HL-60/S4 treated with retinoic acid at 250 ng/mL for 4 days and 3 days (cell line): ENCODE data around the gene CCDC149.

Experiments used
- in situ Hi-C: fragments of 300-500 bp; cut with MboI; formaldehyde crosslinking; loops from 2 replicates; pipeline ENCODE4 v1.7.0; 2022; ENCODE audit warnings: low sequenced_read_pairs

Gene CCDC149

GRCh38 chr4:24845132-24845531, 67.7 kb downstream of the CCDC149 start:
- in situ Hi-C loops = no loop called here

- in situ Hi-C loops = no loop called here
Observed at GRCh38 chr4:24843096-24843495, 69.7 kb downstream of the CCDC149 start.

- in situ Hi-C loops = no loop called here
Observed at GRCh38 chr4:24842356-24842755, 70.5 kb downstream of the CCDC149 start.

GRCh38 chr4:24840826-24841543, 71.9 kb downstream of the CCDC149 start:
- in situ Hi-C loops = no loop called here

GRCh38 chr4:24840362-24840761, 72.5 kb downstream of the CCDC149 start:
- in situ Hi-C loops = no loop called here

- in situ Hi-C loops = no loop called here
Observed at GRCh38 chr4:24837781-24838180, 75.1 kb downstream of the CCDC149 start.

GRCh38 chr4:24837336-24837735, 75.5 kb downstream of the CCDC149 start:
- in situ Hi-C loops = no loop called here

- in situ Hi-C loops = no loop called here
Observed at GRCh38 chr4:24836661-24837242, 76.1 kb downstream of the CCDC149 start.

GRCh38 chr4:24835696-24836095, 77.1 kb downstream of the CCDC149 start:
- in situ Hi-C loops = no loop called here

- in situ Hi-C loops = no loop called here
Observed at GRCh38 chr4:24831637-24832036, 81.2 kb downstream of the CCDC149 start.

- in situ Hi-C loops = no loop called here
Observed at GRCh38 chr4:24824720-24825119, 88.1 kb downstream of the CCDC149 start.

- in situ Hi-C loops = no loop called here
Observed at GRCh38 chr4:24820541-24820940, 92.3 kb downstream of the CCDC149 start.

- in situ Hi-C loops = no loop called here
Observed at GRCh38 chr4:24816797-24817196, 96.0 kb downstream of the CCDC149 start.

- in situ Hi-C loops = no loop called here
Observed at GRCh38 chr4:24813732-24814131, 99.1 kb downstream of the CCDC149 start.

GRCh38 chr4:24810871-24811631, 101.8 kb downstream of the CCDC149 start:
- in situ Hi-C loops = no loop called here

GRCh38 chr4:24809815-24810405, 102.9 kb downstream of the CCDC149 start:
- in situ Hi-C loops = no loop called here

- in situ Hi-C loops = no loop called here
Observed at GRCh38 chr4:24809376-24809775, 103.5 kb downstream of the CCDC149 start.

GRCh38 chr4:24808955-24809354, 103.9 kb downstream of the CCDC149 start:
- in situ Hi-C loops = no loop called here

GRCh38 chr4:24808261-24808660, 104.6 kb downstream of the CCDC149 start:
- in situ Hi-C loops = no loop called here

- in situ Hi-C loops = no loop called here
Observed at GRCh38 chr4:24807611-24808010, 105.2 kb downstream of the CCDC149 start.

- in situ Hi-C loops = no loop called here
Observed at GRCh38 chr4:24806206-24806990, 106.4 kb downstream of the CCDC149 start.
